Measurements from ENCODE around the gene PIEZO2.

DNA sequence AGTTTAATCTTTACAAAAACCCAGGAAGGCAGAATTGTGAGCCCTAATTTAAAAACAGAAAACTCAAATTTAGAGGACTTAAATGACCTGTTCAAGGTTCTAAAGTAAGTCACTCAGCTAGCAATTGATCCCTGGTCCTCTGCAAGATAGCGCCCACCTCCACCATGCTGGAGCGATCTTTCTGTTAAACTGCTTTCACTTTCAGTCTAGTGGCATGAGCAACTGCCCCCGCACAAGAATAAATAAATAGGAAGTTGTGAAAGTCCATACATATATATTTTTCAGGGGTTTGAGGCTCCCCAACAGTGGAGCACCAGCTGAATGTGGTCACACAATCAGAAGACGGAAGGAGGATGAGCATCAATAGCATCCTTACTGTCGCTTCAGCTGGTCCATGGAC is 405.6 kb downstream of the PIEZO2 start:
- TF ChIP-seq, protein P1, sequence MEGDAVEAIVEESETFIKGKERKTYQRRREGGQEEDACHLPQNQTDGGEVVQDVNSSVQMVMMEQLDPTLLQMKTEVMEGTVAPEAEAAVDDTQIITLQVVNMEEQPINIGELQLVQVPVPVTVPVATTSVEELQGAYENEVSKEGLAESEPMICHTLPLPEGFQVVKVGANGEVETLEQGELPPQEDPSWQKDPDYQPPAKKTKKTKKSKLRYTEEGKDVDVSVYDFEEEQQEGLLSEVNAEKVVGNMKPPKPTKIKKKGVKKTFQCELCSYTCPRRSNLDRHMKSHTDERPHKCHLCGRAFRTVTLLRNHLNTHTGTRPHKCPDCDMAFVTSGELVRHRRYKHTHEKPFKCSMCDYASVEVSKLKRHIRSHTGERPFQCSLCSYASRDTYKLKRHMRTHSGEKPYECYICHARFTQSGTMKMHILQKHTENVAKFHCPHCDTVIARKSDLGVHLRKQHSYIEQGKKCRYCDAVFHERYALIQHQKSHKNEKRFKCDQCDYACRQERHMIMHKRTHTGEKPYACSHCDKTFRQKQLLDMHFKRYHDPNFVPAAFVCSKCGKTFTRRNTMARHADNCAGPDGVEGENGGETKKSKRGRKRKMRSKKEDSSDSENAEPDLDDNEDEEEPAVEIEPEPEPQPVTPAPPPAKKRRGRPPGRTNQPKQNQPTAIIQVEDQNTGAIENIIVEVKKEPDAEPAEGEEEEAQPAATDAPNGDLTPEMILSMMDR (tag by site-specific recombination; IDR thresholded peaks at IDR 0.05) = no peak
- no peak for TF ChIP-seq ZNF157 (tag by site-specific recombination; IDR thresholded peaks at IDR 0.05)
- no peak for TF ChIP-seq ZNF391 (tag by site-specific recombination; IDR thresholded peaks at IDR 0.05; ENCODE audit: borderline replicate concordance, low read depth)
- TF ChIP-seq KLF1 (tag by site-specific recombination; IDR thresholded peaks at IDR 0.05) = no peak
